Measurements from ENCODE around the gene NCOA1.
"Not testable (repeated sequence)": the region's sequence is repeated elsewhere in the genome, so short reads cannot be mapped to it uniquely, and the experiment has no call there.

GRCh38 chr2:24569565-24569964 is 78.5 kb downstream of the NCOA1 start:
- not testable (repeated sequence) for TF ChIP-seq CTCF (IDR thresholded peaks at IDR 0.05; ENCODE audit: low read length); EZH2 (IDR thresholded peaks at IDR 0.05; ENCODE audit: borderline replicate concordance, low read length)
